Activated effector memory CD4-positive, alpha-beta T cell treated with anti-CD3 and anti-CD28 coated beads, Interleukin-2, amount 50 U/mL, for 16 hours (primary cell): ENCODE data around the gene TNFRSF13B.
"Not testable (repeated sequence)": the region's sequence is repeated elsewhere in the genome, so short reads cannot be mapped to it uniquely, and the experiment has no call there.

ENCODE experiments used
- DNase-seq: peaks from one replicate; pipeline ENCODE4 v3.0.0-alpha.2; 2020

Gene TNFRSF13B

DNA sequence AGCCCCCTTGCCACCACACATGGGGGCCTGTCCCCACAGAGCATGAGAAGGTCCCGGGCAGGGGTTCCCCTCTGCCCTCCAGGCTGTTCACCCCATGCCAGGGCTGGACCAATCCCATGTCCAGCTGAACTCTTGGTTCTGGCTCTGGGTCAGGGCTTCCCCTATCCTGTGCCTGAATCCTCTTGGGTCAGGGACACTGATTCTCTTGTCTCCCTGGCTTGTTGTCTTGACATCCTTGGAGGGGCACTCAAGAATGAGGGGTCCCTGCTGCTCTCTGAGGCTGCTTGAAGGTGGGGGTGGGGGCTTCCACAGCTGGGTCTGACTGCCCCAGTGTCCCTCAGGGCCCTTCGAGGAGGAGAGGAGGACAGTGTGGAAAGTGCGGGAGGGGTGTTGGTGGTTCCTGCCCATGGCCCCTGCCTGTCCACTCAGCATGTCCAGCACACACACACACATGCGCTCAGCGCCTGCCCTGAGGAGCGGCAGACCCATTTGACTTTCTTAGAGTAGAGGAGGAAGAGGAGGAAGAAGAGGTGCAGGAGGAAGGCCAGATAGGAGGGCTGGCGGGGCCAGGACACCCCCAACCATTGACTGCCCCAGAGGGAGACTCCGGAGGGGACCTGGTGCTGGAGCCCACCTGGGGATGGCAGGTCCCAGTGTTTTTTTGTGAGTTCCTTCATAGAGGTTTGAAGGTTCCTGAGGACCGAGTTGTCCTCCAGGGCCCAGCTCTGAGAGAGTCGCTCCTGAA, 47.0 kb downstream of the TNFRSF13B start:
- DNase-seq, result peak; percentile 52

DNA sequence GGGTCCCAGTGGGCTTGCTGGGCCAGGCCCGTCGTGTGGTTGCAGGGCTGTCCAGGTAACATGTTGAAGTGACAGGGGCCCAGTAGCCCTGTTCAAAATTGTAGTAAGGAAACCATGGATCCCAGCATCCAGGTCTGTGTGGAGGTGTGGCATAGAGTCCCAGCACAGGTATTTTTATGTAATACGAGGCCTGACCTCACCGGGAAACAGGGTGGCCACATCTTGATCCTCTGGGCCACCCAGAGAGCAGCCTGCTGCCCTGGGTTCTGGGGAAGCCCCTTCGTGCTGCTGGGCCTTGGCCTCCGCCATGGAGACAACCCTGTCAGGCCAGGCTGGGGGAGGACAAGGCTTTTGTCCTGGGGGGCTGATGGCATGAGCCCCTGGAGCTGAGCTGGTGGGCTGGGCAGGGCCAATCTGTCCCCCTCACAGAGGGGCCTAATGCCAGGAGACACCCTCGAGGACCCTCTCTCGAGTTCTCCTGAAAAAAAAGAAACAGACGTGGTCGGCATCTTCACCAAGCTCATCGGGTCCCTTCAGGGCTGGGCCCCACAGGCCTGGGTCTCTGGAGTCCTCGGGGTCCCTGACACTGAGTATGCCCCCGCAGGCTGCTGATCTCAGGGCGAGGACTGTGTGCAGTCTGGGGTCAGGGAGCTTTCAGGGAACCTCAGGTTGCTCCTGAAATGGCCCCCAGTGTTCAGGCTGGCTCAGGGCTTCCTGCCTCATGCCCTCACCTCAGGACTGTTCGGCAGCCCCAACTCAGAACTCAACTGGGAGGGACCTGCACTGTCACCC, 47.8 kb downstream of the TNFRSF13B start:
- DNase-seq, result peak; percentile 54

DNA sequence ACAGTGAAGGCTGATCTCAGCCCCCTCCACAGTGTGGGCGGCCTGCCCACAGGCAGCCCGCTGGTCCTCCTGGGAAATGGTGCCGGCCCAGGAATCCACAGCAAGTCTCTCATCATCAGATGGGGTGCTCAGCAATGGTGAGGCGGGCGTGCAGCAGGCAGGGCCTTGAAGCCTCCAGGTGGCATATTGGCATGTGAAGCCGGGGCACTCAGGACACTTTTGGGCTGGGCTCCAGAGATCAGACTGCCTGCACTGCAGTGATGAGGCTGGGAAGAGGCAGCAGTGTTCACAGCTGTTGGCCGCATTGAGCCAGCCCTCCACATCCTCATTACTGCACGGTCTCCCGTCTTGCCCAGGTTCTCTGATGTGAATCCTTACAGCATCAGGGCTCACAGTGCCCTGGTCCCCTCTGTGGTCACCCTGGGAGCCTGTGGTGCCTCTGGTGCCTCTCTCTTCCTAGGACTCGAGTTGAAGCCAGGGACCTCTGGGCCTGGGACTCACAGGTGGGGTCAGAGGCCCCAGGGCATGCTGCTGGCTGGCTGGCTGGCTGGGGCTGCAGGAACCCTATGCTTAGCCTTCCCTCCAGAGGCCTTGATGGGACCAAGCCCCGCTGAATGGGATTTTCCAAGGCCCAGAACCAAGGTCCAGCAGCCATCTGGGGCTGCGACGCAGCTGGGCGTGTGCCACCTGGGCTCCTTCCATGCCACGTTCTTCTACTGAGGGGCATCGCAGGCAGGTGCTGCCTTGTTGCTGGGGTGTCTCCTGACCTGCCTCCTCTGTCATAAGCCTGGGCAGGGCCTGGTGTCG, 48.6 kb downstream of the TNFRSF13B start:
- DNase-seq, result peak; percentile 56

DNA sequence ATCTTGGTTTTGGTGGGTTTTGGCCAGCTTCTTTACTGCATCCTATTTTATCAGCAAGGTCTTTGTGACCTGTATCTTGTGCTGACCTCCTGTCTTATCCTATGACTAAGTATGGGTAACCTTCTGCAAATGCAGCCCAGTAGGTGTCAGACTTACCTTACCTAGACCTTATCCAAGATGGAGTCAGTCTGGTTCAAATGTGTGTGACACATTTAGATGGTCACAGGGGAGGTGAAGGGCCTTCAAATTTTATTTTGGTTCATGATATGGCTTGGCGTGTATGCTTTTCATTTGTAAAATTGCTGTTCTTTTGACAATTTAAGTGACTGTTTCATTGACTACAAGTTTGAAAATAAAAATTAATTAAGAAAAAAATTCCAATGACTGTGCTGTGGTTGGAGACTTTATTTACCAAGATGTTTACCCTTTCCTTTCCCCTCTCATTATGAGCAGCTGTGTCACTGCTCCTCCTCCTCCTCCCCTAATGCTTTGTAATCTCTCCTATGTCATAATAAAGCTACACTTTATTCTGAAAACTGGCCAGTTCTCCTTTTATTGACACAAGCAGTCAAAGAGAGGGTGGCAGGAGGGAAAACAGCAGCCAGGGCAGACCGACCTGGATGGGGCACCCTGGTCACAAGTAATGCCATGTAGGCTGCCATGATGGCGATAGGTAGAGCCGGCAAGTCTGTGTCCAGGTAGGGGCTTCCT, 49.4 kb downstream of the TNFRSF13B start:
- peak; percentile 2 for DNase-seq

DNA sequence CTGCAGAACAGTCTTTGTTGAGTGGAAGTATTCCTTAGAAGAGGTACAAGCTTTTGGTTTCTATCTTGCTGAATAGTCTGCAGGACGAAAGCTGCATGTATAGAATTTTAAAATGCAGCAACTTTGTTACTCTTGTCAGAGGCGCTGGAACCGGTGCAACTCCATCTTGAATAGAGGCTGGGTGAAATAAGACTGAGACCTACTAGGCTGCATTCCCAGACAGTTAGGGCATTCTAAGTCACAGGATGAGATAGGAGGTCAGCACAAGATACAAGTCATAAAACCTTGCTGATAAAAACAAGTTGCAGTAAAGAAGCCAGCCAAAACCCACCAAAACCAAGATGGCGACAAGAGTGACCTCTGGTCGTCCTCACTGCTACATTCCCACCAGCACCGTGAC, 50.5 kb downstream of the TNFRSF13B start:
- DNase-seq, result not testable (repeated sequence)

DNA sequence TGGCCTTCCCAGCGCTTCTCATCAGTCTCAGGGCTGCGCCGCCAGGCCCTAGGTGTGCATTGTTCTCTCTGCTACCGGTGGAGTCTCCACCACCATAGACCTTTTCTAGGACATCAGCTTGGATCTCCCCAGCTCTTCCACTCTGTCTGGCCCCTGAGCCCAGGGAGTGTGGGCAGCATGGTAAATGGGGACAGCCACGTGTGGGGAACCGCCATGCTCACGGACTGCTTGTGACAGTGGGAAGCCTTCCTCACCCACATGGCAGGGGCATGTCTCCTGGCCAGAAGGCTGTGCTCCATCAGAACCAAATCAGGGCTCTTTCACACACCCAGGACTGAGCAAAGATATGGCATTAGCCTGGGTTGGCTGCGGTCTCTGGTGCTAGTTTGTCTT, 51.3 kb downstream of the TNFRSF13B start:
- DNase-seq, result peak; percentile 53

DNA sequence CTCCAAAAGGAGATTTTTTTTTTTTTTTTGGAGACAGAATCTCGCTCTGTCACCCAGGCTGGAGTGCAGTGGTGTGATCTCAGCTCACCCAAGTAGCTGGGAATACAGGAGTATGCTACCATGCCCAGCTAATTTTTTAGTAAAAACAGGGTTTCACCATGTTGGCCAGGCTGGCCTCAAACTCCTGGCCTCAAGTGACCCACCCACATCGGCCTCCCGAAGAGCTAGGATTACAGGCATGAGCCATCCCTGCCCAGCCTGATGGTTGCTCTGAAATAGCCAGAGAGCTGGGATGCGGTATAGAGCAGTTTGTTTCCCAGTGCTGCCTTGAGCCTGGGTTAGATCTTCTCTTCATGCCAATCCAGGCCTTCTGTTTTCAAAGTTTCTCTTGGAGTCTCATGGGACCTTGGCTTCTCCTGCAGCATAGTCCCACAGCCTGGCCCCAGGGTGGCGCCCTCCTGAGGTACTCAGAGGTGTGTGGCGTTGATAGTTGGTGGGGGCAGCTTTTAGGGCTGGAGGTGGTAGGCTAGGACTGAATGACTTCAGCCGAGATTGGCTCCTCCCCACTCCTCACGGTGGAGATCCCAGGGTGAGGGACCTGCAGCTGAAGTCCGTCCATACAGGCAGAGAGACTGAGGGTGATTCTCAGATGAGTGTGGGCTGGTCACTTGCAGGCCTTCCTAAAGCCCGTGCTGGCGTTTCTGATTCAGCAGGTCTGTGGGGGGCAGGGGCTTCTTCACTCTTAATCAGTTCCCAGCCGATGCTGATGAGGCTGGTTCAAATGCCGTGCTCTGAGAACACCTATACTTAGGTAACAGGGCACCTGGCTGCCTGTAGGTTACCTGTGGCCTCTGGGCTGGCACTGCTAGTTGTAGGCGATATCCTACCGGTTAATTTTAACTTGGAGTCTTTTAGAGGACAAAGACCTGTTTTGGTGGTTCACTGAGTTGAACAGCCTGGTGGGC, 52.0 kb downstream of the TNFRSF13B start:
- DNase-seq, result peak; percentile 48

DNA sequence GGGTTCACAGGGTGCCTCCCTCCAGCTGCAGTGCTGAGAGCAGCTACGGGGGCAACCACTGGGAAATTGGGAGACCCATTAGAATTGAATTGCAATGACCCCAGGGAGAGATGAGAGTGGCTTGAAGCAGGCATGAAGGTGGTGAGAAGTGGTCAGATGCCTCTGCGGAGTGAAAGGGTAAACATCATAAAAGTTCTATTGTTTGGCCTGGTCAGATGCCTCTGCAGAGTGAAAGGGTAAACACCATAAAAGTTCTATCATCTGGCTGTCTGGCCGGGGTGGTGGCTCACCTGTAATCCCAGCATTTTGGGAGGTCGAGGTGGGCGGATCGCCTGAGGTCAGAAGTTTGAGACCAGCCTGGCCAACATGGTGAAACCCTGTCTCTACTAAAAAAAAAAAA, 53.5 kb downstream of the TNFRSF13B start:
- DNase-seq, result no peak

DNA sequence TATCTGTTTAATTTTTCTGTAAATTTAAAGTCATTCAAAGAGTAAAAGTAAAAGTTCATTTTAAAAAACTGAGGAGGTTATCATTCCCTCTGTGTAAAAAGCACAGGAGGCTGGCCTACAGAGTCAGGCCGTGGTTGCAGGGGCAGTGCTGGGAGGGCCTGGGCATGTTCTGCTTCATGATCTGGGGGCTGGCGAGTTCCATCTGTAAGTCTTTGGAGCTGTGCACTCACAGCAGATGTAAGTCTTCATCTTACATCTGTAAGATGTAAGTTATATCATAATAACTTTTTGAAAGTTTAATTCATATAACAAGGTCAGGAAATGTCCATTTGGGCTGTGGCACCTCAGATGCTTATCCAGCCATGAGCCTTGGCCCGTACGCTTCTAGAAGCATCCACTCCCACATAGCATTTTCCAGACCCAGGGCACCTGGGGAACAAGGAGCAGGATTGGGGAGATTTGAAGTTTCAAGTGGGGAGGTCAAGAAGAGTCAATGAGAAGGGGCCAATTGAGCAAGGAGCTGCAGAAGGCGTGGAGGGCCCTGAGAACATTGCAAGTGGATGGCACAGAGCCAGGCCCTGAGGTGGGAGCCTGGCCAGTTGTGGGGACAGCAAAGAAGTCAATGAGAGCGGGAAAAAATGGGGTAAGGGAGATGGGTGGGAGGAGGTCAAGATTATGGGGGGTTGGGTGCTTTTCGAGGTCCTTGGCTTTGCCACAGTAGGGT, 54.1 kb downstream of the TNFRSF13B start:
- no peak for DNase-seq

DNA sequence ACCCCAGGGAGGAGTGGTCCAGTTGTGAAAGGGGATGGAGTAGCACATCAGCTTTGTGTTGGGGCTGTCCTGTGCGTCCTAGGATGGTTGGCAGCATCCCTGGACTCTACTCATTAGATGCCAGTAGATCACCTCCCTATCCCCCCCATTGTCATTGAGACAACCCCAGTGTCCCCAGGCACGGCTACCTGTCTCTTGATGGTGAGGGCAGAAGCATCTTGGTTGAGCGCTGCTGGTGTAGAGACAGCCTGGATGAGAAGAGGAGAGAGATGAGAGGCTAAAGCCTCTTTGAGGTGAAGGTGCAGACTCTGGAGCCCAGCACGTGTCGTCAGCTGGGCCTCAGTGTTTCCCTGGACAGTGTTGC, 55.4 kb downstream of the TNFRSF13B start:
- DNase-seq, result no peak

DNA sequence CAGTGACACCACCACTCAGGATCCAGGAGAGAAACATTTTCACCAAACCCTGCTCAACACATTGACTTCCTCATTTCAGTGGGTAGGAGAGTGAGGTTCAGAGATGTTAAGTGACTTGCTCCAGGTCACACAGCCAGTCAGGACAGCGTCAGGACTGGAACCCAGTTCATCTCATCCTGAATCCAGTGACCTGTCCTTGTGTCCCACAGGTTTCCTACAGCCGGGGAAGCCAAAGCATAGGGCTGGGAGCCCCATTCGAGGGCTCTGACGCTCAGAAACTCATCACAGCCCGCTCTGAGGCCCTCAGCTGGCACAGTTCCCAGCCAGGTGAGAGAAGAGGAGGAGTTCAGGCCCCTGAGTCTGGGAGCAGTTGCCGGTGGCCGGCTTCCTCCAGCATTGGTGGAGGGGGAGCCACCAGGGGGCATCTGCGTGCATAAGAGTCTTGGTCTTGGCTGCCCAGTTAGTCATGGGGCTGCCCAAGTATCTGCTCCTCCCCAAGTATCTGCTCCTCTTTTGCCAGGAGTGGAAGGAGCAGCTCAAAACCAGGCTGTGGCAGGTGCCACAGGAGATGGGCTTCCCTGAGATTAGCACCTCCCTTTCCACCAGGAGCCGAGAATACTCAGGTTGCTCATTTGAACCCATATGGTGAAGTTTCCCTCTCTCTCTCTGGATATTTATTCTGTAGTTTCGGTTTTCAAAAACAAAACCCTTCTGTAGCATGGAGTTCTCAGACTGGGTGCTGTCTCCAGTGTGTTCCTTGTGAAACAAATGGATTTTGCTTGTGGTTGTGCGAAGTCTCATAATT, 56.0 kb downstream of the TNFRSF13B start:
- no peak for DNase-seq

DNA sequence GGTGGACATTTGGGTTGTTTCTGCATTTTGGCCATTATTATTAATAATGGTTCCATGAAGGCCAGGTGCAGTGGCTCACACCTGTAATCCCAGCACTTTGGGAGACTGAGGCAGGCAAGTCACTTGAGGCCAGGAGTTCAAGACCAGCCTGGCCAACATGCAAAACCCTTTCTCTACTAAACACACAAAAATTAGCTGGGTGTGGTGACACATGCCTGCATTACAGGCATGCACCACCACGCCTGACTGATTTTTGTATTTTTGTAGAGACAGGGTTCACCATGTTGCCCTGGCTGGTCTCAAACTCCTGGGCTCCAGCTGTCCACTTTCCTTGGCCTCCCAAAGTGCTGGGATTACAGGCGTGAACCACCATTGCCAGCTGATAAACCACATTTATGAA, 58.5 kb downstream of the TNFRSF13B start:
- no peak for DNase-seq

DNA sequence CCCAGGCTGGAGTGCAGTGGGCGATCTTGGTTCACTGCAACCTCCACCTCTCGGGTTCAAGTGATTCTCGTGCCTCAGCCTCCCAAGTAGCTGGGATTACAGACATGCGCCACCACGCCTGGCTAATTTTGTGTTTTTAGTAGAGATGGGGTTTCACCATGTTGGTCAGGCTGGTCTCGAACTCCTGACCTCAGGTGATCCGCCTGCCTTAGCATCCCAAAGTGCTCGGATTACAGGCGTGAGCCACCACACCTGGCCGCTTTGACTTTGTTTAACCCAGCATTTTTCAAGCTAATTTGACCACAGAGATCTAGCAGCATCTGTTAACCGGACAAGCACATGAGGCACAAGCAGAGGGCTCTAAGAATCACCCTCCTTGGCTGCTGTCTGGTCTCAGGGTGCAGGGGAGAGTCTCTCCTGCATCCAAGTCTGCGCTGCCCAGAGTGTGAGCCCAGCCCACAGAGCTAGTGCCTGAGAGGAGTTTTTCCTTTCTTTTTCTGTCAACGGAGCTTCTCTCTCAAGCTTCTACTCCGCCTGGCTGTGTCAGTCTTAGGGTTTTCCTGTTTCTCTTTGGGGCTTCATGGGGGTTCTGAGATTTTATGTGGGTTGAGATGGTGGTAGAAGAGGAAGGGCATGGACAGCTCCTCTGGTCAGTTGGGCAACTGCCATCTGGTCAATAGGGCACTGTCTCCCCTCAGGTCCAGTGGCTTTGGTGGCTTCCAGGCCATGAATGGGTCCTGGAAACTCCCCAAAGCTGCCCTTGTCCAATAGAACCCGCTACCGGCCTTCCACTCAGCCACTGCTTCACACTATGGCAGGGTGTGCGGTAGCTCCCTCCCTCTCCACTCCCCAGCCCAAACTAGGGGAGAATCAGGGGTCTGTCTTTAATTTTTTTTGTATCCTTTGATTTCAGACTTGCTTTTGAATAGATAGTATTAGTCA, 59.6 kb downstream of the TNFRSF13B start:
- no peak for DNase-seq

DNA sequence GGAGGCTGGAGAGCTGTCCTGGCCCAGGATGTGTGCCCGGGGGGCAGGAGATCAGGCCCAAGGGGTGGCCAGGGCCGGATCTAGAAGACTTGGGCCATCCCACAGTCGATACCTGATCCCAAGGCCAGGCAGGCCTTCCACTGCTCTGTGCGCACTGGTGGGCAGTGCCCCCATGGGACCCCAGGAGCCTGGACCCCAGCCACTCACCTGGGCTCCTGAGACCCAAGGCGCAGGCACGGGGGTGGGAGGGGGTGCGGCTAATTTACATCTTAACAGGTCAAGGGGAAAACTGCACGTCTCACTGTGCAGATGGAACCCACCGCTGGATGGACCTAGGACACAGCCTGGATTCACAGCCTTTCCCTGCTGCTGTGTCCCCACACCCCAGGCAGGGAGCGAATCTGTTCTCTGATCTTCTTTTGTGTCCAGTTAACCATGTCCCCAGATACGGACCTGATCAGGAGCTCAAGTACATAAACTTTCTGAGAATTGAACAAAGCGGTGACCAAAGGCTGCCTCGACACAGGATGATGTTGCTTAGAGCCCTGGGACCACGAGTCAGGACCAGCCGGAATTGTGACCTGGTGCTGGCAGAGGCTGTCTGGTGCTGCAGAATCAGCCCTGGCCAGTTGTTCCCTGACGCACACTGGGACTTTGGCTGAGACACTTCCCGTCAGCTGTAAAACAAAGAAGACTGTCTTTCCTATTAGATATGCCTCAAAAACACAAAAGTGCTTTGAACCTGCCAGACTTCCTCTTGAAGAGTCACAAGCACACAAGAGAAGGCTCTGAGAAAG, 60.6 kb downstream of the TNFRSF13B start:
- no peak for DNase-seq

DNA sequence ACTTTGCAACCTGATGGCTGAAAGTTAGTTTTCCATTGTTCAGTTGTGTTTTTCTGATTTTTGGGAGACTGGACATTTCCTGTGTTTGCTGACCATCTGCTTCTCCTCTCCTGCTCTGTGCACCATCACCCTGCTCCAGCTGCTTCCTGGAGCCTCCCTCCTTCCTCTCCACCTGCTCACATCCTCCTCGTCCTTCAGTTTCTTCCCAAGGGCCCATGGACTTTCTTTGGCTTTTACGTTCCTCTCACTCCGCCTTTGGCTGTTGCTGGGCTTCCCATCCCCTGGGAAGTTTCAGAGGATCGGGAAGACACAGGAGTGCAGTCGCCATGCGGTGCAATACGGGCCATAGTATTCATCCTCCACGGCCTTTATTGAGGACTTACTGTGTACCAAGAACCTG, 61.6 kb downstream of the TNFRSF13B start:
- no peak for DNase-seq

DNA sequence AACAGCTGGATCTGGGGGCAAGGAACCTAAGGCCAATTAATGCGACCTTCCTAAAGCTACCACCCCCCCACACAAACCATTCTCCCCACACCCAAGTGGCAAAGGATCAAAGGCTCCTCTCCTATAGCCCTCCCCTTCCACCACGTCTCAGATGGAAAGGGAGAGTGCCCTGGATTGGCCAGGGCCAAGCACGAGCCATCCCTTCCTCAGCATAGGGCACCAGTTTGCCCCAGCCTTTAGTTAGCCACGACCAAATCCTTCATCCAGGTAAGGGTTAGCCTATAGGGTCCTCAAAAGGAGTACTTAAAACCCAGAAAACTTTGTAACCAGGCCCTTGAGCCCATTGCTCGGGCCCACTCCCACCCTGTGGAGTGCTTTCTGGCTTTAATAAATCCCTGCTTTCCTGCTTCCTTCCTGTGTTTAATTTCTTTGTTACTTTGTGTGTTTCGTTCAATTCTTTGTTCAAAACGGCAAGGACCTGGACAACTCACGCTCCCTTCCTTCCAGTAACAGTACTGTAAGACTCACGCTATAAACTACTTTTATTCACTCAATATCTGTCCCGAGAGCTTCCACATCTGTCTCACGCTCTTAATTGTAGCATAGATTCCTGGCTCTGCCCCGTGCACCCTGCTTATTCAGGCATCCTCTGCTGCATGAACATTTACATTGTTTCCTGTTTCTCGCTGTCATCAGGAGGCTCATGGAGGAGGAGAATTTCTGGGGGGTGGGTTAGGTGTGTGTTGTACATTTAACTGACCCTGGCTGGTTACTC, 62.3 kb downstream of the TNFRSF13B start:
- DNase-seq, result no peak

DNA sequence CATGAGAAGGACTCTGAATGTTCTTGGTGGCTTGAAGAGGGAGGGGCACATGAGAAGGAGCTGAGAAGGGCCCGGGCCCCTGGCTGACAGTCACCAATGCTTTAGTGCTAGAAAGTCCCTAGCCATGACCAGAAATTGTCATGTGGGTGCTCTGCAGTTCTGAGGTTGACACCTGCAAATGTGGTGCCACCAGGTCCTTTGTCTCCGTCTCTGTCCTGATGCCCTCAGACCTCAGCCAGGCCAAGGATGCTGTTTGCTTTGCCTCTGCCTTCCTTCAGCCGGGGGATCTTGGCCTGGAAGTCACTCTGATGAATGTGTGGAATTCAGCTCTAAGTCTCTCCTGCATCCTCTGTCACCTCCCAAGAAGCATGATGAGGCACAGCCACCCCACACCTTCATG, 63.6 kb downstream of the TNFRSF13B start:
- DNase-seq, result no peak
